GM19238 (cell line): ENCODE measurements around the gene CCT6A.
A peak's percentile ranks its signal among the peaks of the same experiment; 100 is the strongest.
"Not testable (repeated sequence)": the region's sequence is repeated elsewhere in the genome, so short reads cannot be mapped to it uniquely, and the experiment has no call there.

Source experiments
- DNase-seq: peaks from one replicate; pipeline ENCODE4 v3.0.0; 2011; ENCODE audit warnings: low spot score; ENCODE audit not compliant: insufficient read length

Gene CCT6A

GRCh38 chr7:56053379-56053778 is 1.8 kb downstream of the CCT6A start:
- no peak for DNase-seq

- DNase-seq: no peak
Measured at GRCh38 chr7:56053993-56054392, 2.4 kb downstream of the CCT6A start.

- DNase-seq: no peak
Measured at GRCh38 chr7:56062382-56062781, 10.8 kb downstream of the CCT6A start.

DNA sequence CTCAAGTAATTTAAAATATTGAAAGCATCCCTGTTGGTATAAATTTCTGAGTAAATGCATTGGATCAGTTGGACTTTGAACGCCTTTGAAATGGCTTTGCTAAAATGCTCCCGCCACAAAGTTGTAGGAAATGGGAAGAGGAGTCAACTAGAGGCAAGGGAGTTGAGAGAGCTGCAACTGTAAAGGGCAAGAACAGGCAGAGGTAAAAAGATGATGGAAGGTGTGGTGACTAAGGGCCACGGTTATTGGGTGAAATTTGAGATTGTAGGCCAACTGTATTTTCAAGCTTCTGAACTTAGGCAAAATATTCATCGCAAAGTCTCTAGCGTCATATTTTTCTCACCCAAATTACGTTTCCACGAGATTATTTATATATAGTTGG is 11.9 kb downstream of the CCT6A start:
- DNase-seq: no peak

- peak; percentile 94 for DNase-seq
Measured at GRCh38 chr7:56063882-56064625, 12.5 kb downstream of the CCT6A start, which contains the start of gene SUMF2. SUMF2 (plus strand) TSS chr7:56064286; CDS start chr7:56064312, 26 bp downstream.

- DNase-seq: not testable (repeated sequence)
Measured at GRCh38 chr7:56066376-56066775, 14.8 kb downstream of the CCT6A start.

DNA sequence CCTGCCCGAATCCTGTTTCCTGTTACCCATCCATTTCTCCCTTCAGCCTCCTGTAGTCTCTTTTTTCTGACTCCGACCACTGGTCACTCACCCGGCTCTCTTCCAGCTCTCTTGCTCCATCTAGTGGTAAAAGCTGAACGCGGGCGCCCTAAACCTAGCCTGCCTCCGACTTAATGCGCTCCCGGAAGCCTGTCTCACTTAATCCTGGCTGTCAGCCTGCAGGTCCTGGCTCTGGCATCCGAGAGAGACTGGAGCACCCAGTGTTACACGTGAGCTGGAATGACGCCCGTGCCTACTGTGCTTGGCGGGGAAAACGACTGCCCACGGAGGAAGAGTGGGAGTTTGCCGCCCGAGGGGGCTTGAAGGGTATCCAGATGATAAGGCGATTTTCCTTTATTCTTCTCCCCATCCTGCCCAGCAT is 22.8 kb downstream of the CCT6A start:
- DNase-seq: peak; percentile 64

- no peak for DNase-seq
Measured at GRCh38 chr7:56077681-56078080, 26.1 kb downstream of the CCT6A start.

DNA sequence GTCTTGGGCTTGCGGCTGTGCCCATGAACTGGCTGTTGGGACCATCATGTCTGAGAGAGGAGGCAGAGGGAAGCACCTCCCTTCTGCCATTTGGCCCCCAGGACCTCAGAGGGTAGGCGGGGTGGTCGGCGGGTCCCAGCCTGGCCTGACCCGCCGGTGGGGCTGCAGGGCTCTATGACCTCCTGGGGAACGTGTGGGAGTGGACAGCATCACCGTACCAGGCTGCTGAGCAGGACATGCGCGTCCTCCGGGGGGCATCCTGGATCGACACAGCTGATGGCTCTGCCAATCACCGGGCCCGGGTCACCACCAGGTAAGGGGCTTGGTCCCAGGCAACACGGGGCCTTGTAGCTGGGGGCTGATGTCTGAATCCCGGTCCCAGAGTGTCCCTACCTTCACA is 26.6 kb downstream of the CCT6A start:
- DNase-seq: no peak

DNA sequence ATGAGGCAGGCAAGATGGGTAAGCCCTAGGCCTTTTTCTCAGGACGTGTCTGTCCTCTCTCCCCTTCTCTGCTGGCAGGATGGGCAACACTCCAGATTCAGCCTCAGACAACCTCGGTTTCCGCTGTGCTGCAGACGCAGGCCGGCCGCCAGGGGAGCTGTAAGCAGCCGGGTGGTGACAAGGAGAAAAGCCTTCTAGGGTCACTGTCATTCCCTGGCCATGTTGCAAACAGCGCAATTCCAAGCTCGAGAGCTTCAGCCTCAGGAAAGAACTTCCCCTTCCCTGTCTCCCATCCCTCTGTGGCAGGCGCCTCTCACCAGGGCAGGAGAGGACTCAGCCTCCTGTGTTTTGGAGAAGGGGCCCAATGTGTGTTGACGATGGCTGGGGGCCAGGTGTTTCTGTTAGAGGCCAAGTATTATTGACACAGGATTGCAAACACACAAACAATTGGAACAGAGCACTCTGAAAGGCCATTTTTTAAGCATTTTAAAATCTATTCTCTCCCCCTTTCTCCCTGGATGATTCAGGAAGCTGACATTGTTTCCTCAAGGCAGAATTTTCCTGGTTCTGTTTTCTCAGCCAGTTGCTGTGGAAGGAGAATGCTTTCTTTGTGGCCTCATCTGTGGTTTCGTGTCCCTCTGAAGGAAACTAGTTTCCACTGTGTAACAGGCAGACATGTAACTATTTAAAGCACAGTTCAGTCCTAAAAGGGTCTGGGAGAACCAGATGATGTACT is 28.1 kb downstream of the CCT6A start:
- DNase-seq: no peak

DNA sequence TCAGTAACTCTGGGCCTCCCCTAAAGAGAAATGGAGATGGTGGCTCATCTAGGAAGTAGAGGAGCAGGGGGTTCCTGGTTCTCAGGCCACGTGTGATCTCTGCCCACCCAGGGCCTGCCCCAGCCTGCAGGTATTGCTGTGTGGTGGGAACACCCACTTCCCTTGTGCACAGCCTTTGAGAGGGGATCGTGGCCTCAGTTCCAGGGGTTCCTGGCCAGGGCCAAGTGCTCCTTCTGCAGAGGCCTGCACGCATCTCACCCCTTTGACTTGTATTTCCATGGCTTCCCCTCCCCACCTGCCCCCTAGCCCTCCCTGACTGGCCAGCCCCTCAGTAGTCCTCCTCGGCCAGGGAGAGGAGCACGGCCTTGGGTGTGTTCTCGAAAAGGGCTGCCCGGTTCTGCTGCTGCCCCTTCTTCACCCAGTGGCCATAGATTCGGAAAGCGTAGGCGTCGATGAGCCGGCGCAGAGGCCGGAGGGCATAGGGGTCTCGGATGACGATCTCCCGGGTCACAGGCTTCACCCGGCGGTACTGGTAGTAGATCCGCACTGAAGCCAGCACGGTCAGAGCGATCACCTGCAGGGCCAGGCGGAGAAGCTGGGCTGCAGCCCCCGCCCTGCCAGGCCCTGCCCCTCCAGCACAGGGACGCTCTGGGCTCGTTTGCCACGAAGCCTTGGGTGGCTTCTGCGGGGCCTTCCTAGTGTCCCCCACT is 29.3 kb downstream of the CCT6A start:
- DNase-seq: not testable (repeated sequence)

GRCh38 chr7:56081626-56082340 is 30.2 kb downstream of the CCT6A start:
- DNase-seq: no peak

DNA sequence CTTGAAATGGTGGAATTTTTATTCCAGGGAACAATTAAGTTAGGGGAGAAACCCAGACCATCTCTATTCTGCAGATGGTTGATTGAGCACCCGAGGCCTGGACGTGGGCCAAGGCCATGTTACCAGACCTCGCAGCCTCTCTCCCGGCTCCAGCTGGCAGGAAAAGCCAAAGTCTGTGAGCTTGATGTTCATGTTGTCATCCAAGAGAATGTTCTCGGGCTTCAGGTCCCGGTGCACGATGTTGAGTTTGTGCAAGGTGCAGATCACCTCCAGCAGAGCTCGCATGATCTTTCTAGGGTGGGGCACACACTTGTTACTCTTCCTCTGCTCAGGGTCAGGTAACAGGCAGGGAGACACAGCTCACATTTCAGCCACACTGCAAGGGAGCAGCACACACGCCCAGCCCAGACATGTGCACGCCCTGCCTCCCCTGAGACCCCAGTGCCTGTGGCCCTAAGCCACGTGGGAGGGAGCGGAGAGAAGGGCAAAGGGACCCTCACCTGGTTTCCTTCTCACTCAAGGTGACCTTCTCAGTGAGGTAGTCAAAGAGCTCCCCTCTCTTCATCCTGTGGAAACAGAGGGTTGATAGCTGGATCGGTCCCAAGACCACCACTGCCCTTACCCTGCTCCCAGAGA is 31.7 kb downstream of the CCT6A start:
- no peak for DNase-seq

DNA sequence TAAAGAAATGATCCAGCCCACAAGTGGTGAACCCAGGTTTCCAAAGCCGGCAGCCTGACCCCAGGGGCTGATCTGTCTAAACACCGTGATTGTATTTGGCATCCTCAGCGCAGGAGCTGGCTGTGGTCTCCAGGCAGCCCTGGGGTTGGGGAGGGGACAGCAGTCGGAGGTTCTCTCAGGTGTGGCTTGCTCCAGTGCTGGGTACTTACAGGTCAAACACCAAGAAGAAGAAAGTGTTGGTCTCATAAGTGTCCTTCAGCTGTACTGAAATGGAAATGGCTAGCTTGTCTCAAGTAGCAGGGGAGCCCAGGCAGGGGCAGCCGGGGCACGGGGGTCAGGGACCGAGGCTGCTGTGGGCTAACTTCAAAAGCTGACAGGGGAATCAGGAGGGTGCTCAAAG is 35.2 kb downstream of the CCT6A start:
- DNase-seq: no peak

GRCh38 chr7:56087445-56087844 is 35.9 kb downstream of the CCT6A start:
- no peak for DNase-seq

GRCh38 chr7:56091591-56091990 is 40.0 kb downstream of the CCT6A start:
- DNase-seq: no peak

DNA sequence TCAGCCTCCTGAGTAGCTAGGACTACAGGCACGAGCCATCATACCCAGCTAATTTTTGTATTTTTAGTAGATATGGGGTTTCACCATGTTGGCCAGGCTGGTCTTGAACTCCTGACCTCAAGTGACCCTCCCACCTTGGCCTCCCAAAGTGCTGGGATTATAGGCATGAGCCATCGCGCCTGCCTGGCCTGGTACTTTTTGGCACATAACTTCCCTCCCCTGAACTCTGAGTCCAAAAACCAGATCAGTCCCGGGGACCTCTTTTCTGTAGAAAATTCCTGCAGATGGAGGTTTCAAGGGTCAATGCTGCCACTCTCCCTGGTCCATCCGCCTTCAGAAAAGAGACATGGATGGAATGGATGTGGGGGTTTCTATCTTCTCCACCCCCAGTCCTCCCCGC is 40.8 kb downstream of the CCT6A start:
- not testable (repeated sequence) for DNase-seq

DNA sequence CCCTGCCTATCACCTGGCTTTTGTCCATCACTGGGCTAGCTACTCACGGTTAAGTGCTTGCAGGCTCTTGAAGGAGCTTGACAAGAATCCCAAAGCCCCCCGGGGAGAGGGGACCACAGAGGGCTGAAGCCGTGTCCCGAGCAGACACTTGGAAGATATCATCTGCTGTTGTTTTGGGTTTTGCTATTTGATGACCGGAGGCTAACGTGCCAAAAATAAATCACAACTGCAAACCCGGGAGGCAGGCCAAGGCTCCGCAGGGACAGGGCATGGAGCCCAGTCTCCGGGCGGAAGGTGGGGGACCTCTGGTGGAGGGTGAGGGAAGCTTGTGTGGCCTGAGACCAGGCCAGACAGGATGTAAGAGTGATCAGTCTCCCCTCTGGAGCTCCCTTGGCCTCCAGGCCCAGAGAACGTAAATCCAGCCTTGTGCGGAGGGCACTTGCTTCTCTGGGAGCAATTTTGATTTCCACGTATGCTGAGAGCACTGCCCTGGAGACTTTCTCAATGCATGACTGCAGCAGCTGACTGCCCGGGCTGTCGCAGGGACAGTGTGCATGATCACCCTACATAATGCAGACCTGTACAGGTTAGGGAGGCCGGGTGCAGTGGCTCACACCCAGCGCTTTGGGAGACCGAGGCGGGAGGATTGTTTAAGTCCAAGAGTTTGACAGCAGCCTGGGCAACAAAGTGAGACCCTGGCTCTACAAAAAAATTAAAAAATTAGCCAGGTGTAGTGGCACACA is 41.4 kb downstream of the CCT6A start, which contains the start of gene PHKG1:
Gene PHKG1, minus strand, starts transcription at position 164 of the 743 bp plus-strand sequence. CDS start 4,011 bp downstream, outside the sequence.
- no peak for DNase-seq

DNA sequence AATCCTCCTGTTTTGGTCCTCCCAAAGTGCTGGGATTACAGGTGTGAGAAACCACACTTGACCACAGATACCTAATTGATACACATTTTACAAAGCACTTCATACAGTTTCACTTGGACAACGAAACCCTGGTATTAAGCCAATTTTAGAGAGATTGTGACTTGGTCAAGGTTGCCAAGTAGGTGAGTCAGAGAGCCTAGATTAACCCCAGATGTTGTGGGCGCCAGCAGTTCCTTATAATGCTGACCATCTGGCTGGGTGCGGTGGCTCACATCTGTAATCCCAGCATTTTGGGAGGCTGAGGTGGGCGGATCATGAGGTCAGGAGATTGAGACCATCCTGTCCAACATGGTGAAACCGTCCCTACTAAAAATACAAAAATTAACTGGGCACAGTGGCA is 46.1 kb downstream of the CCT6A start:
- no peak for DNase-seq
